Ascending aorta (tissue), 2 donors: ENCODE results near the gene GALNT17. TPM values are rescaled to one million over a fixed set of nuclear protein-coding genes. Genes with fewer than 3 reads are reported as not detected.

Source experiments
- DNase-seq, 2 donors: peaks; one replicate each; pipeline ENCODE4 v3.0.0-alpha.2; 2019; ENCODE audit warnings: low spot score in 2 of 2
- H3K27ac ChIP-seq, 2 donors: fragments of 200-600 bp; sonication (generic); one replicate each; pipeline ENCODE4 v1.5.1; 2016 to 2017; ENCODE audit warnings: mild to moderate bottlenecking in 1 of 2
- H3K27me3 ChIP-seq: fragments of 200-600 bp; sonication (generic); one replicate; pipeline ENCODE4 v1.5.1; 2017
- H3K36me3 ChIP-seq, 2 donors: fragments of 200-600 bp; sonication (generic); one replicate each; pipeline ENCODE4 v1.5.1; 2016
- H3K4me1 ChIP-seq, 2 donors: fragments of 200-600 bp; sonication (generic); one replicate each; pipeline ENCODE4 v1.5.1; 2016 to 2017; ENCODE audit warnings: mild to moderate bottlenecking in 1 of 2
- H3K4me3 ChIP-seq, 2 donors: fragments of 200-600 bp; sonication (generic); one replicate each; pipeline ENCODE4 v1.5.1; 2016 to 2017; ENCODE audit warnings: mild to moderate bottlenecking in 1 of 2
- H3K9me3 ChIP-seq, 2 donors: fragments of 200-600 bp; sonication (generic); one replicate each; pipeline ENCODE4 v1.5.1; 2016
- intact Hi-C: fragments of 100-400 bp; cut with DNase I; formaldehyde crosslinking; loops from one replicate; pipeline ENCODE4 v1.15.1; 2023
- total RNA-seq: library from RNA; depleted of rRNA; stranded (reverse); fragments of >200 nt; gene quantifications from one replicate; pipeline ENCODE4 v1.1.0, GENCODE V29; 2016
- TF ChIP-seq, protein P1 (sequence below), 3 experiments: fragments of 200-600 bp in 2 of 3; fragments of 450-650 bp in 1 of 3; sonication (generic) in 2 of 3; IDR thresholded peaks; one replicate each; pipeline ENCODE4 v1.5.1; 2016 to 2019; ENCODE audit warnings: antibody characterized with exemption in 3 of 3, mild to moderate bottlenecking in 1 of 3, moderate library complexity in 1 of 3

GALNT17 gene
- total RNA-seq, 1 donor from 2014 or later: 29.8 TPM

DNA sequence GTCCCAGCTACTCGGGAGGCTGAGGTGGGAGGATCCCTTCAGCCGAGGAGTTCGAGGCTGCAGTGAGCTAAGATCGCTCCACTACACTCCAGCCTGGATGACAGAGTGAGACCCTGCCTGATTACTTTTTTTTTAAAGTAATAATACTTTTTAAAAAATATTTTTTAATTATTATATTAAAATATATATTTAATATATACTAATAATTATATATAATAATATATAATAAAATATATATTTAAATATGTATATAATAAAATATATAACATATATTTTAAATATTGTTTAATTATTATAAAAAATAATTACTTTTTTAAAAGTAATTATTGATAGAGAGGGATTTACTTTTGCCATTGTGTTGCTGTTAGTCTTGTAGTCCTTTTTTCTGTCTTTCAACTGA is 169.2 kb downstream of the GALNT17 start:
- Histone ChIP-seq H3K4me3 (no peak overlapping the region), H3K36me3 (no peaks in the 10 kb centered on the region), H3K27me3 (no peaks in the 10 kb centered on the region), H3K27ac (no peak overlapping the region), H3K9me3 (no peaks in the 10 kb centered on the region), H3K4me1 (peaks cover 4 to 5% of the 10 kb centered on the region in 2 donors)
- intact Hi-C loops: no loop called here
- TF ChIP-seq, protein P1, sequence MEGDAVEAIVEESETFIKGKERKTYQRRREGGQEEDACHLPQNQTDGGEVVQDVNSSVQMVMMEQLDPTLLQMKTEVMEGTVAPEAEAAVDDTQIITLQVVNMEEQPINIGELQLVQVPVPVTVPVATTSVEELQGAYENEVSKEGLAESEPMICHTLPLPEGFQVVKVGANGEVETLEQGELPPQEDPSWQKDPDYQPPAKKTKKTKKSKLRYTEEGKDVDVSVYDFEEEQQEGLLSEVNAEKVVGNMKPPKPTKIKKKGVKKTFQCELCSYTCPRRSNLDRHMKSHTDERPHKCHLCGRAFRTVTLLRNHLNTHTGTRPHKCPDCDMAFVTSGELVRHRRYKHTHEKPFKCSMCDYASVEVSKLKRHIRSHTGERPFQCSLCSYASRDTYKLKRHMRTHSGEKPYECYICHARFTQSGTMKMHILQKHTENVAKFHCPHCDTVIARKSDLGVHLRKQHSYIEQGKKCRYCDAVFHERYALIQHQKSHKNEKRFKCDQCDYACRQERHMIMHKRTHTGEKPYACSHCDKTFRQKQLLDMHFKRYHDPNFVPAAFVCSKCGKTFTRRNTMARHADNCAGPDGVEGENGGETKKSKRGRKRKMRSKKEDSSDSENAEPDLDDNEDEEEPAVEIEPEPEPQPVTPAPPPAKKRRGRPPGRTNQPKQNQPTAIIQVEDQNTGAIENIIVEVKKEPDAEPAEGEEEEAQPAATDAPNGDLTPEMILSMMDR (IDR thresholded peaks at IDR 0.05): no peak
- no peak for DNase-seq

DNA sequence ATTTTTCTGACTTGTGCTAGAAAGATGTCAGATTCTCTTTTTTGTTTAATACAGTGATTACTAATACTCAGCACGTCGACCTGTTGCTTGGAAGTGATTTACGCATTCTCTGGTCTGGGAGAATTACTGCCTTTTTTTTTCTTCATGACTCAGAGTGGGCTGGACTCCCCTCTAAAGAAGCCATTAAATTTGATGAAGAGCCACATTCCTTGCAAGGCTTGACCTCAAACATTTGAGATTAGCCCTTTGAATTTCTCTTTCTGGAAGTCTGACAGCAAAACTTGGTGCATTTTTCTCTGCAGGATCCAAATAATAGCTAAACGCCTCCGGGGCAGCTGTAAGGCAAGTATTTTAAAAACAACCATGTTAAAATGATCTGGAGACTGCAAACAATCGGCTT is 171.6 kb downstream of the GALNT17 start:
- no peaks in the 10 kb centered on the region for H3K27me3 ChIP-seq
- no peak overlapping the region for H3K4me3 ChIP-seq
- no peaks in the 10 kb centered on the region for H3K36me3 ChIP-seq
- DNase-seq: no peak
- TF ChIP-seq, protein P1 (IDR thresholded peaks at IDR 0.05): no peak
- H3K4me1 ChIP-seq: peaks cover 5 to 14% of the 10 kb centered on the region in 2 donors
- H3K27ac ChIP-seq: peak overlapping the region; percentile 5 to 24
- intact Hi-C loops: no loop called here
- H3K9me3 ChIP-seq: no peaks in the 10 kb centered on the region

DNA sequence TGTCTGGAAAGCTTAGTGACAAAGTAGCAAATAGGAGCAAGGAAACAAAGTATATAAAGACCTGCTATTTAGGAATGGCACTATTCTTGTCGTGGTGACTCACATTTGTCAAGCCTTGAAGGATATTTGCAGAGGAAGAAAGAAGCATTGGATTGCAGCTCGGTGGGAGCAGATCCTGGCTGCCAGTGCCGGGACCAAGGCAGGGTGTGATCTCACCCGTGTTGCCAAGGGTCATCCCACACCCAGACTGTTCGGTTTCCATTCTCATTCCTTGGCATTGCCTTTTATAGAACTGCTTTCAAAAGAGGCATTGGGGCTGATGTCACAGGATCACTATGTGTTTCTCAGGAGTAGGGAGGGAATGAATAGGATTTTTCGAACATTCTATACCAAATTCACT is 176.2 kb downstream of the GALNT17 start:
- peaks cover 9 to 39% of the 10 kb centered on the region in 2 donors for H3K4me1 ChIP-seq
- peak overlapping the region in 1 of 2 donors; percentile 29 for H3K4me3 ChIP-seq
- no peaks in the 10 kb centered on the region for H3K9me3 ChIP-seq
- H3K27me3 ChIP-seq: no peaks in the 10 kb centered on the region
- H3K36me3 ChIP-seq: no peaks in the 10 kb centered on the region
- TF ChIP-seq, protein P1 (IDR thresholded peaks at IDR 0.05): no peak
- peak overlapping the region; percentile 80 to 89 for H3K27ac ChIP-seq
- intact Hi-C loops: loop anchor here (2.0 kb wide), 2 partner anchors 33 to 69 kb away; no protein-coding TSS in a partner anchor
- peak; percentile 42 to 92 for DNase-seq

DNA sequence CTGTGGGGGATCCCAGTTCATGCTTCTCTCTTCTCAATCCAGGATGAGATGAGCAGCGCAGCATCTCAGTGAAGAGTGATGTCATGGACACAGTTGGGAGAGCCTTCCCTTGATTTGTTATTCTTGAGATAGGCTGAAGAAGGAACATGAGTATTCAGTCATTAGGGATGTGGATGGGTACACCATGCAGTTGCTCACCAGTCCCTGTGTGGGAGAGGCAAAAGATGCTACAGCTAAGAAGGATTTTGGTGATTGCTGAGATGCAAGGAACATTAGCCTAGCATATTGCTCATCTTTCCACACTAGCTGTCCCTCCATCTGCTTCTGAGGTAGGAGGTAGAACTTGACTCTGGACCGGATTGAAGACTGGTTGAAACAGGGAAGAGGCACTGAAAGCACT is 179.6 kb downstream of the GALNT17 start:
- DNase-seq: no peak
- Histone ChIP-seq H3K4me3 (no peak overlapping the region), H3K27ac (peak overlapping the region; percentile 57 to 80), H3K9me3 (no peaks in the 10 kb centered on the region), H3K4me1 (peaks cover 4 to 38% of the 10 kb centered on the region in 2 donors), H3K36me3 (no peaks in the 10 kb centered on the region), H3K27me3 (no peaks in the 10 kb centered on the region)
- TF ChIP-seq, protein P1 (IDR thresholded peaks at IDR 0.05): no peak
- intact Hi-C loops: loop anchor here (5.0 kb wide), 1 partner anchor 41 kb away; no protein-coding TSS in a partner anchor

DNA sequence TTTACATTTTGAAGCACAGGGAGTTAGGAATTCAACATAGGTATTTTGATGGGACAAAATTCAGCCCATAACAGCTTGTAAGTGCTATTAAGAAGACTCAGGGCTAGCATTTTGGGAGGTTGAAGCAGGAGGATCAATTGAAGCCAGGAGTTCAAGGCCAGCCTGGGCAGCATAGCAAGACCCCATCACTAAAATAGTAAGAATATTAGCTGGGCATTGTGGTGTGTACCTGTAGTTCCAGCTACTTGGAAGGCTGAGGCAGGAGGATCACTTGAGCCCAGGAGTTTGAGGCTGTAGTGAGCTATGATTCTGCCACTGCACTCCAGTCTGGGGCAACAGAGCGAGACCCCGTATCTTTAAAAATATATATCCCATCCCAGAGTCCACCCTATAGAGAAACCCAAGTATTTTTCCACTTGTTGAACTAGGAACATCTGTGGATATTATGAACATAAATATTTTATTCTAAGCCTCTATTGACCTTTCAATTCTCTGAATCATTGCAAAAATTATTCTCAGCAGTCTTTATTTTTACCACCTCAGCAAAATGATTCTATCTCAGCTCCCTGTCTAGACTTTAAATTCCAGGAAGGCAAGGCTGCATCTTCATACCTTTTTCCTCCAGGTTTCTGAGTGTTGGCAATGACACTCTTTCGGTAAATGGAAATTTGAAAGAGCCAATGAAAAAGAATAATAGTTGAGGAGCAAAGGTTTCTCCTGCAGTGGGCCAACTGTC is 181.0 kb downstream of the GALNT17 start:
- Histone ChIP-seq H3K9me3 (no peaks in the 10 kb centered on the region), H3K36me3 (no peaks in the 10 kb centered on the region), H3K27ac (no peak overlapping the region), H3K4me1 (peaks cover 4 to 31% of the 10 kb centered on the region in 2 donors), H3K4me3 (no peak overlapping the region), H3K27me3 (no peaks in the 10 kb centered on the region)
- DNase-seq: no peak
- TF ChIP-seq, protein P1 (IDR thresholded peaks at IDR 0.05): no peak
- intact Hi-C loops: loop anchor here (5.0 kb wide), 1 partner anchor 39 kb away; no protein-coding TSS in a partner anchor
